ENCODE measurements around the gene BCL3. TPM values are rescaled to one million over a fixed set of nuclear protein-coding genes. Genes with fewer than 3 reads are reported as not detected.

Gene BCL3
- total and polyA plus RNA-seq, 2 of the 13 experiments (the other 11 are each of a cell fraction or from before 2014, with no cell fraction given) = 2.3 to 4.0 TPM

DNA sequence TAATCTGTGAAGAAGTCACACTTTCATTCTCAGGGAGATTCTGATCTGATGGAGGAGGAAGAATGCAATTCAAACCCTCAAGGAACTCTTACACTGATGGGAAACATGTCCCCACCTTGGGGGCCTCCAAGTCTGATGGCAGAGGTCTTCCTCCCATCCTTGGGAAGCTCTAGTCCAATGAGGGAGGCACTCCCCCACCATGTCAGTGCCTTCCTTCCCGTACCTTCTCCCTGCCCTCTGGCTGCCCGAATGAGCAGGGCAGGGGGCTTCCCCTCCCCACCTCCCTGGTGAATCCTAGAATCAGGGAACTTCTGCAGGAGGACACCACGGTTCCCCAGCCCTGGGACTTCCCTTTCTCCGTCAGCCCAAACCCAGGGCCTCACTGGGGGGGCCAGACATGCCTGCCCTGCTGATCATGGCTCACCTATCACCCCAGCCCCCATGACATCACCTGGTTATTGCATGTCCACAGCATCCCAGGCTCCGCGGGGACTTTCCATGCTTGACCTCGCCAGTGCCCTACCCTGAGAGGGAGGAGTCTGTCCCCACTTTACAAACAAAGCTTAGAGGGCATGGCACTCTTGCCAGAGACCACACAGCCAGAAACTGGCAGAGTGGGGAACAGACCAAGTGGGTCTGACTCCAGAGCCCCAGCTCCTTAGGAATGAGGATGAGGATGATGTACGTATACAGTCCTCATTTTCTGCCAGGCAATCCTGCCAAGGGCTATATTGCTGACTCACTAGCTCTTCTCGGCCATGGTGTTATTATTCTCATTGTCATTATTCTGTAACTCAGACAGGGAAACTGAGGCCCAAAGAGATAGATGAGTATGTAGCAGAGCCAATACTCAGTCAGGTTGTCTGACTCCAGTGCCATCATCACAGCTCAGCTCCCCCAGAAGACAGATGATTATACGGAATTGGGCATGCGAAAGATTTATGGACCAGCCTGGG lies 9.6 kb upstream of the BCL3 start (continued):
- 0 out of 2 replicates have a peak, but pooled peaks have one; percentile 41 for TF ChIP-seq ZBTB7B (CRISPR knock-in tag; IDR thresholded peaks at IDR 0.05)
- TF ChIP-seq, protein P1, sequence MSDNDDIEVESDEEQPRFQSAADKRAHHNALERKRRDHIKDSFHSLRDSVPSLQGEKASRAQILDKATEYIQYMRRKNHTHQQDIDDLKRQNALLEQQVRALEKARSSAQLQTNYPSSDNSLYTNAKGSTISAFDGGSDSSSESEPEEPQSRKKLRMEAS (IDR thresholded peaks at IDR 0.05) = no peak
- peak; percentile 68; the same call in 1 of the 2 replicates for TF ChIP-seq NR2F6 (IDR thresholded peaks at IDR 0.05)
- TF ChIP-seq NR2F6 (CRISPR knock-in tag; IDR thresholded peaks at IDR 0.05) = peak; percentile 77
- TF ChIP-seq, protein P2, sequence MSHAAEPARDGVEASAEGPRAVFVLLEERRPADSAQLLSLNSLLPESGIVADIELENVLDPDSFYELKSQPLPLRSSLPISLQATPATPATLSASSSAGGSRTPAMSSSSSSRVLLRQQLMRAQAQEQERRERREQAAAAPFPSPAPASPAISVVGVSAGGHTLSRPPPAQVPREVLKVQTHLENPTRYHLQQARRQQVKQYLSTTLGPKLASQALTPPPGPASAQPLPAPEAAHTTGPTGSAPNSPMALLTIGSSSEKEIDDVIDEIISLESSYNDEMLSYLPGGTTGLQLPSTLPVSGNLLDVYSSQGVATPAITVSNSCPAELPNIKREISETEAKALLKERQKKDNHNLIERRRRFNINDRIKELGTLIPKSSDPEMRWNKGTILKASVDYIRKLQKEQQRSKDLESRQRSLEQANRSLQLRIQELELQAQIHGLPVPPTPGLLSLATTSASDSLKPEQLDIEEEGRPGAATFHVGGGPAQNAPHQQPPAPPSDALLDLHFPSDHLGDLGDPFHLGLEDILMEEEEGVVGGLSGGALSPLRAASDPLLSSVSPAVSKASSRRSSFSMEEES (CRISPR knock-in tag; IDR thresholded peaks at IDR 0.05) = 0 out of 2 replicates have a peak, but pooled peaks have one; percentile 22
- TF ChIP-seq NFE2 (CRISPR knock-in tag; IDR thresholded peaks at IDR 0.05) = no peak
- 0 out of 2 replicates have a peak, but pooled peaks have one; percentile 13 for TF ChIP-seq CEBPG (CRISPR knock-in tag; IDR thresholded peaks at IDR 0.05)

DNA sequence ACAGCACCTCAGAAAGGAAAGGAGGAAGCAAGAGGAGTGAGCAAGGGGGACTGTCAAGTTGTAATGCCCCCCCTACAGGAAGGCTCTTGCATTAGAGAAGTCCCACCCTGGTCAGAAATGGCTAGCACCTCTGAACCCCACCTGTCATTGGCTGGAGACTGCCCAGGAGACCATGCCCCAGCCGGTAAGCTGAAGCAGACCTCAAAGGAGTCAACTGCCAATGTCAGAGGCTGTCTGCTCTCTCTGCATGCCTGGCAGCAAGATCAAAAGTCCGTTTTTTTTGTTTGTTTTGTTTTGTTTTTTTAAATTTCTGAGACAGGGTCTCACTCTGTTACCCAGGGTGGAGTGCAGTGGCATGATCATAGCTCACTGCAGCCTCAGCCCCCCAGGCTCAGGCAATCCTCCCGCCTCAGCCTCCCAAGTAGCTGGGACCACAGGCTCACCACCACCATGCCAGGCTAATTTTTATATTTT lies 8.1 kb upstream of the BCL3 start:
- no peaks in the 10 kb centered on the region for H3K9me3 ChIP-seq (ENCODE audit: low read length)
- peaks cover 95% of the 10 kb centered on the region for H3K4me1 ChIP-seq (ENCODE audit: insufficient read depth, low read length)
- intact Hi-C loops (cut with micrococcal nuclease; ENCODE audit: unreplicated experiment) (no loop called here), in situ Hi-C loops (cut with HindIII; ENCODE audit: extremely low pct_ligation_motif_present, low pct_unique_long_range_greater_than_20kb) (no loop called here)
- no peaks in the 10 kb centered on the region for H3K36me3 ChIP-seq (replicated peaks in 1 of 2; ENCODE audit: control insufficient read depth in 1 of 2, insufficient read depth in 2 of 2, low read length in 2 of 2)
- H3K79me2 ChIP-seq (ENCODE audit: insufficient read depth, low read length) = no peaks in the 10 kb centered on the region
- H2AFZ ChIP-seq (ENCODE audit: low read length) = no peak overlapping the region
- DNase-seq (ENCODE audit: low spot score) = peak; percentile 83
- ChIA-PET CTCF (ENCODE audit: low intra/inter-chr PET ratio, low total read pairs) (no interaction called here), POLR2A (interaction anchor here (1.0 to 4.0 kb wide), 7 partner anchors 13 to 97 kb away, joined by 3 to 45 read pairs (median 5); partner anchors contain the start of gene PVR)
- 6% methylated on average over 3 of the region's 3 CpGs for WGBS (ENCODE audit: low lambda C conversion rate)
- H3K27ac ChIP-seq (ENCODE audit: extremely low read length, insufficient read depth, low read length) = no peak overlapping the region
- H3K4me2 ChIP-seq (ENCODE audit: low read depth, low read length) = peak overlapping the region; percentile 25
- H3K27me3 ChIP-seq (ENCODE audit: control insufficient read depth in 1 of 2, insufficient read depth in 2 of 2, low read length in 2 of 2) = no peaks in the 10 kb centered on the region
- no peak overlapping the region for H3K9ac ChIP-seq (ENCODE audit: insufficient read depth, low read depth, low read length)
- no peak overlapping the region for H3K4me3 ChIP-seq (replicated peaks in 1 of 3; ENCODE audit: insufficient read depth in 1 of 3, low read depth in 2 of 3, low read length in 3 of 3)
- peak; percentile 65 for ATAC-seq
- BruUV-seq (replicated peaks) = no TSS peak
- no peak for FAIRE-seq
- H4K20me1 ChIP-seq (ENCODE audit: insufficient read depth, low read length) = no peaks in the 10 kb centered on the region
- TF ChIP-seq NR3C1 (CRISPR knock-in tag; IDR thresholded peaks at IDR 0.05) (no peak), ZNF34 (CRISPR knock-in tag; IDR thresholded peaks at IDR 0.05; ENCODE audit: borderline replicate concordance) (no peak), TBL1XR1 (IDR thresholded peaks at IDR 0.05; ENCODE audit: borderline replicate concordance, low read length, partially characterized antibody) (peak; percentile 63), NCOA2 (CRISPR knock-in tag; IDR thresholded peaks at IDR 0.05) (no peak), HOXA3 (CRISPR knock-in tag; IDR thresholded peaks at IDR 0.05) (peak; percentile 23; the same call in 1 of the 2 replicates), ATF1 (CRISPR knock-in tag; IDR thresholded peaks at IDR 0.05) (no peak), ZNF230 (CRISPR knock-in tag; IDR thresholded peaks at IDR 0.05) (no peak), HOXA5 (CRISPR knock-in tag; IDR thresholded peaks at IDR 0.05) (no peak), HNRNPK (IDR thresholded peaks at IDR 0.05; ENCODE audit: low read depth, low read length, poor library complexity, severe bottlenecking) (no peak), NFE2L2 (IDR thresholded peaks at IDR 0.05; ENCODE audit: low read length) (no peak), SALL1 (CRISPR knock-in tag; IDR thresholded peaks at IDR 0.05) (peak; percentile 75)
- TF ChIP-seq, protein P3, sequence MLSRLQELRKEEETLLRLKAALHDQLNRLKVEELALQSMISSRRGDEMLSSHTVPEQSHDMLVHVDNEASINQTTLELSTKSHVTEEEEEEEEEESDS (CRISPR knock-in tag; IDR thresholded peaks at IDR 0.05; ENCODE audit: borderline replicate concordance) = no peak
- TF ChIP-seq, protein P4, sequence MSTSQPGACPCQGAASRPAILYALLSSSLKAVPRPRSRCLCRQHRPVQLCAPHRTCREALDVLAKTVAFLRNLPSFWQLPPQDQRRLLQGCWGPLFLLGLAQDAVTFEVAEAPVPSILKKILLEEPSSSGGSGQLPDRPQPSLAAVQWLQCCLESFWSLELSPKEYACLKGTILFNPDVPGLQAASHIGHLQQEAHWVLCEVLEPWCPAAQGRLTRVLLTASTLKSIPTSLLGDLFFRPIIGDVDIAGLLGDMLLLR (CRISPR knock-in tag; IDR thresholded peaks at IDR 0.05) = no peak
- TF ChIP-seq, protein P5, sequence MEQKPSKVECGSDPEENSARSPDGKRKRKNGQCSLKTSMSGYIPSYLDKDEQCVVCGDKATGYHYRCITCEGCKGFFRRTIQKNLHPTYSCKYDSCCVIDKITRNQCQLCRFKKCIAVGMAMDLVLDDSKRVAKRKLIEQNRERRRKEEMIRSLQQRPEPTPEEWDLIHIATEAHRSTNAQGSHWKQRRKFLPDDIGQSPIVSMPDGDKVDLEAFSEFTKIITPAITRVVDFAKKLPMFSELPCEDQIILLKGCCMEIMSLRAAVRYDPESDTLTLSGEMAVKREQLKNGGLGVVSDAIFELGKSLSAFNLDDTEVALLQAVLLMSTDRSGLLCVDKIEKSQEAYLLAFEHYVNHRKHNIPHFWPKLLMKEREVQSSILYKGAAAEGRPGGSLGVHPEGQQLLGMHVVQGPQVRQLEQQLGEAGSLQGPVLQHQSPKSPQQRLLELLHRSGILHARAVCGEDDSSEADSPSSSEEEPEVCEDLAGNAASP (CRISPR knock-in tag; IDR thresholded peaks at IDR 0.05; ENCODE audit: borderline replicate concordance) = peak; percentile 43; the same call in 1 of the 2 replicates
